ENCODE data around the gene INO80C.

Gene INO80C

GRCh38 chr18:35517715-35518114 is 20.0 kb upstream of the INO80C start:
- no peak for TF ChIP-seq CTCF (IDR thresholded peaks at IDR 0.05; ENCODE audit: insufficient read depth, low read depth, low read length, missing control alignments)
- no peak for DNase-seq (ENCODE audit: low read depth)
- no peak overlapping the region for H3K4me3 ChIP-seq (ENCODE audit: low read depth, low read length)

- TF ChIP-seq CTCF (IDR thresholded peaks at IDR 0.05; ENCODE audit: insufficient read depth, low read depth, low read length, missing control alignments), result no peak
- DNase-seq (ENCODE audit: low read depth), result no peak
- no peak overlapping the region for H3K4me3 ChIP-seq (ENCODE audit: low read depth, low read length)
Measured at GRCh38 chr18:35516789-35517188, 19.0 kb upstream of the INO80C start.

DNA sequence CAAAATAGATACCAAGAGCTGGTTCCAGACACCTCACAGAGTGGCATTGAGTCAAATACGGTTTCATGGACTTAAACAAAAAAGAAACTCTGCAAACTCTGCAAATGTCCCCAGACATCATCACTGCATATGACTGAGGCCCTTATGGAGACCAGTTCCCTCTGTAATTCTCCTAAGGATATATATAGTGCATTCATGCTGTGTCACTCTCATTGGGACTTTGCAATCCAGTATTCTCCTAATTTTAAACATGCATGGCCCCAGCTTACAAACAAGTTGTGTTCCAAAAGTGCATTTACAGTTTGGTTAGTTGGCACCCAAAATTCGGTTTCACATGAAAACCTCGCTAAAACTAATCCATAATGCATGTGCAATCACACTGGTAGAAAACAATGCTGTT is 18.6 kb upstream of the INO80C start:
- no peak for TF ChIP-seq CTCF (IDR thresholded peaks at IDR 0.05; ENCODE audit: insufficient read depth, low read depth, low read length, missing control alignments)
- H3K4me3 ChIP-seq (ENCODE audit: low read depth, low read length), result no peak overlapping the region
- no peak for DNase-seq (ENCODE audit: low read depth)

- no peak overlapping the region for H3K4me3 ChIP-seq (ENCODE audit: low read depth, low read length)
- TF ChIP-seq CTCF (IDR thresholded peaks at IDR 0.05; ENCODE audit: insufficient read depth, low read depth, low read length, missing control alignments), result no peak
Measured at GRCh38 chr18:35515460-35516130, 17.8 kb upstream of the INO80C start.

DNA sequence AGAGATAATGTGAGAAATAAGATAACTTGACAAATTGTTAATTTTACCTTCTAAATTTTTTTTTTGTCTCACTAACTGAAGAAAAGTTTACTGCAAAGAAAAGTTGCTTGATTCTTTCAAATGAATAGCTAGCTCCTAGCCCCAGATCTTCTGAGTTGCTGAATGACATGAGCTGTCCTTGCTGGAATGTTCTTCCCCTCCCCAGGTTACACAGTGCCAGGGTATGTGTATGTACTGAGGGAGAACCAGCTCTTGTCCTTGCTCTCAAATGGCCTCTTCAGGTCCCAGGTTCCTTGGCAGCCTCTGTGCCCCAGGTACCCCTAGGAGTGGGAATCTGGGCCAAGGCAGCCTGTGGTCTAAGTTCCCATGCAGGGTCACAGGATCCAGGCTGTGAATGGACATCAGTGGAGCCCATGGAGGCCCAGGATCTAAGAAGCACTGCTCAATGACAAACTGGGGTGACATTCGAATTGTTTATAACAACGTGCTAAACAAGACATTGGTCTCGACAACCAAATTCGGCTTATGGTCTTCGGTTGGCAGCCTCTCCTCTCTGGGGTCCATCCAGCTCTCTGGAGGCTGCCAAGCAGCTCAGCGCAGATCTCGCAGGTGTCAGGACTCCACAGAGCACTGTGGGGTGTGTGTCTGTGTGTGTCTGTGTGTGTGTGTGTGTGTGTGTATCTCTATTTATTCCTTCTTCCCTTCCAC is 17.1 kb upstream of the INO80C start:
- no peak for TF ChIP-seq CTCF (IDR thresholded peaks at IDR 0.05; ENCODE audit: insufficient read depth, low read depth, low read length, missing control alignments)
- no peak for DNase-seq (ENCODE audit: low read depth)

More at GRCh38 chr18:35515460-35516130, 17.8 kb upstream of the INO80C start:
- DNase-seq (ENCODE audit: low read depth), result no peak

GRCh38 chr18:35514283-35514682 is 16.5 kb upstream of the INO80C start:
- no peak for DNase-seq (ENCODE audit: low read depth)
- TF ChIP-seq CTCF (IDR thresholded peaks at IDR 0.05; ENCODE audit: insufficient read depth, low read depth, low read length, missing control alignments), result no peak
- H3K4me3 ChIP-seq (ENCODE audit: low read depth, low read length), result no peak overlapping the region

More for the DNA sequence above, 17.1 kb upstream of the INO80C start:
- H3K4me3 ChIP-seq (ENCODE audit: low read depth, low read length), result no peak overlapping the region
